Fibroblast of skin of scalp (primary cell): ENCODE data around the gene VIT. TPM values are rescaled to one million over a fixed set of nuclear protein-coding genes. Genes with fewer than 3 reads are reported as not detected.

ENCODE experiments used
- DNase-seq: peaks from one replicate; pipeline ENCODE4 v3.0.0-alpha.2; 2013
- polyA plus RNA-seq, 2 experiments: library from polyadenylated mRNA; unstranded; fragments of 120-200 nt; gene quantifications; one replicate each; pipeline ENCODE4 v1.2.1, GENCODE V29; 2013; ENCODE audit not compliant: insufficient read length in 2 of 2

The VIT gene
- polyA plus RNA-seq (2013, experiment 1 of 2; ENCODE audit: insufficient read length): not detected
- polyA plus RNA-seq (2013, experiment 2 of 2; ENCODE audit: insufficient read length): 0.21 TPM

- no peak for DNase-seq
Measured at GRCh38 chr2:36696533-36696932, at the start of gene VIT. TSS of gene VIT (plus strand) at chr2:36696707. CDS start at chr2:36716371, 19,664 bp downstream.

- peak; percentile 61 for DNase-seq
Measured at GRCh38 chr2:36650031-36650829, 46.3 kb upstream of the VIT start.

- DNase-seq: no peak
Measured at GRCh38 chr2:36653155-36653554, 43.4 kb upstream of the VIT start.

GRCh38 chr2:36653967-36654694 lies 42.4 kb upstream of the VIT start:
- no peak for DNase-seq

GRCh38 chr2:36655453-36655852 lies 41.1 kb upstream of the VIT start:
- peak; percentile 96 for DNase-seq

GRCh38 chr2:36657703-36658102 lies 38.8 kb upstream of the VIT start:
- no peak for DNase-seq

GRCh38 chr2:36658277-36658748 lies 38.2 kb upstream of the VIT start:
- no peak for DNase-seq

GRCh38 chr2:36659218-36659617 lies 37.3 kb upstream of the VIT start:
- no peak for DNase-seq

- DNase-seq: no peak
Measured at GRCh38 chr2:36659872-36660312, 36.6 kb upstream of the VIT start.

- DNase-seq: no peak
Measured at GRCh38 chr2:36662638-36663037, 33.9 kb upstream of the VIT start.

- no peak for DNase-seq
Measured at GRCh38 chr2:36663295-36663694, 33.2 kb upstream of the VIT start.

GRCh38 chr2:36663851-36664695 lies 32.4 kb upstream of the VIT start:
- DNase-seq: peak; percentile 85

- DNase-seq: no peak
Measured at GRCh38 chr2:36664696-36665076, 31.8 kb upstream of the VIT start.

- DNase-seq: no peak
Measured at GRCh38 chr2:36667931-36668330, 28.6 kb upstream of the VIT start.

GRCh38 chr2:36670881-36671595 lies 25.5 kb upstream of the VIT start:
- DNase-seq: no peak

- no peak for DNase-seq
Measured at GRCh38 chr2:36671731-36672130, 24.8 kb upstream of the VIT start.

GRCh38 chr2:36672199-36672598 lies 24.3 kb upstream of the VIT start:
- DNase-seq: peak; percentile 53

- DNase-seq: no peak
Measured at GRCh38 chr2:36675579-36676282, 20.8 kb upstream of the VIT start.

GRCh38 chr2:36676364-36676763 lies 20.1 kb upstream of the VIT start:
- DNase-seq: no peak

- DNase-seq: no peak
Measured at GRCh38 chr2:36677386-36677785, 19.1 kb upstream of the VIT start.

GRCh38 chr2:36677996-36678605 lies 18.4 kb upstream of the VIT start:
- DNase-seq: no peak
